ENCODE results near the gene RAPGEF6.
"Not testable (repeated sequence)": the region's sequence is repeated elsewhere in the genome, so short reads cannot be mapped to it uniquely, and the experiment has no call there.

RAPGEF6 gene

GRCh38 chr5:131634996-131635683, at the start of gene RAPGEF6:
Gene RAPGEF6 (minus strand): TSS chr5:131635229. CDS start chr5:131635030, 199 bp downstream.
- peak; percentile 98 for DNase-seq

- DNase-seq, result no peak
Observed at GRCh38 chr5:131684595-131684994, 49.6 kb upstream of the RAPGEF6 start.

GRCh38 chr5:131684051-131684450, 49.0 kb upstream of the RAPGEF6 start:
- DNase-seq, result no peak

GRCh38 chr5:131682826-131683225, 47.8 kb upstream of the RAPGEF6 start:
- DNase-seq, result no peak

- DNase-seq, result no peak
Observed at GRCh38 chr5:131682175-131682574, 47.1 kb upstream of the RAPGEF6 start.

- DNase-seq, result no peak
Observed at GRCh38 chr5:131679911-131680310, 44.9 kb upstream of the RAPGEF6 start.

GRCh38 chr5:131678273-131678672, 43.2 kb upstream of the RAPGEF6 start:
- DNase-seq, result not testable (repeated sequence)

GRCh38 chr5:131677115-131677514, 42.1 kb upstream of the RAPGEF6 start:
- no peak for DNase-seq

GRCh38 chr5:131672776-131673175, 37.7 kb upstream of the RAPGEF6 start:
- no peak for DNase-seq

- DNase-seq, result no peak
Observed at GRCh38 chr5:131671994-131672655, 37.1 kb upstream of the RAPGEF6 start.

GRCh38 chr5:131671409-131671808, 36.4 kb upstream of the RAPGEF6 start:
- DNase-seq, result no peak

GRCh38 chr5:131664929-131665328, 29.9 kb upstream of the RAPGEF6 start:
- DNase-seq, result no peak

- DNase-seq, result no peak
Observed at GRCh38 chr5:131661933-131662332, 26.9 kb upstream of the RAPGEF6 start.

GRCh38 chr5:131659841-131660240, 24.8 kb upstream of the RAPGEF6 start:
- DNase-seq, result no peak

GRCh38 chr5:131659290-131659689, 24.3 kb upstream of the RAPGEF6 start:
- no peak for DNase-seq

- DNase-seq, result no peak
Observed at GRCh38 chr5:131654776-131655175, 19.7 kb upstream of the RAPGEF6 start.

GRCh38 chr5:131654309-131654708, 19.3 kb upstream of the RAPGEF6 start:
- DNase-seq, result no peak

- no peak for DNase-seq
Observed at GRCh38 chr5:131649161-131649560, 14.1 kb upstream of the RAPGEF6 start.

- DNase-seq, result no peak
Observed at GRCh38 chr5:131647048-131647769, 12.2 kb upstream of the RAPGEF6 start.

- no peak for DNase-seq
Observed at GRCh38 chr5:131644822-131645221, 9.8 kb upstream of the RAPGEF6 start.

GRCh38 chr5:131644370-131644769, 9.3 kb upstream of the RAPGEF6 start:
- DNase-seq, result no peak

- DNase-seq, result no peak
Observed at GRCh38 chr5:131641494-131641893, 6.5 kb upstream of the RAPGEF6 start.

GRCh38 chr5:131640043-131640856, 5.2 kb upstream of the RAPGEF6 start:
- DNase-seq, result peak; percentile 74
